ENCODE results near the gene PNMT. TPM values are rescaled to one million over a fixed set of nuclear protein-coding genes. Genes with fewer than 3 reads are reported as not detected.

The PNMT gene
- total and polyA plus RNA-seq, 2 of the 13 experiments (the other 11 are each of a cell fraction or from before 2014, with no cell fraction given): 0.25 TPM; not detected in 1

GRCh38 chr17:39653662-39654331, 14.5 kb upstream of the PNMT start (continued):
- TF ChIP-seq ZNF318 (CRISPR knock-in tag; IDR thresholded peaks at IDR 0.05) (no peak; the same call in 1 of the 2 replicates), ARHGAP35 (CRISPR knock-in tag; IDR thresholded peaks at IDR 0.05; ENCODE audit: borderline replicate concordance) (no peak), ZNF280D (CRISPR knock-in tag; IDR thresholded peaks at IDR 0.05) (no peak), ZBTB34 (CRISPR knock-in tag; IDR thresholded peaks at IDR 0.05) (no peak), ZNF275 (CRISPR knock-in tag; IDR thresholded peaks at IDR 0.05; ENCODE audit: borderline replicate concordance) (no peak), TFAP4 (IDR thresholded peaks at IDR 0.05; ENCODE audit: borderline replicate concordance, low read depth) (peak; percentile 93; the same call in 1 of the 2 replicates), ZNF20 (CRISPR knock-in tag; IDR thresholded peaks at IDR 0.05) (no peak), SNAPC2 (CRISPR knock-in tag; IDR thresholded peaks at IDR 0.05) (no peak), NCOA1 (CRISPR knock-in tag; IDR thresholded peaks at IDR 0.05) (no peak), MNT (IDR thresholded peaks at IDR 0.05) (no peak), PTBP1 (IDR thresholded peaks at IDR 0.05; ENCODE audit: low read depth, low read length, poor library complexity, severe bottlenecking) (no peak)
